Suprapubic skin (tissue), 4 donors: ENCODE data around the gene SERAC1.
"Not testable (repeated sequence)": the region's sequence is repeated elsewhere in the genome, so short reads cannot be mapped to it uniquely, and the experiment has no call there.

ENCODE experiments used
- EP300 ChIP-seq: sonication (generic); formaldehyde crosslinking; IDR thresholded peaks from one replicate; pipeline ENCODE4 v1.6.1; 2017; ENCODE audit warnings: antibody characterized with exemption
- POLR2A ChIP-seq, 2 donors: fragments of 450-650 bp; IDR thresholded peaks; one replicate each; pipeline ENCODE4 v1.6.1; 2017; ENCODE audit warnings: antibody characterized with exemption in 2 of 2, mild to moderate bottlenecking in 2 of 2, moderate library complexity in 2 of 2
- POLR2AphosphoS5 ChIP-seq, 3 donors: sonication (generic); formaldehyde crosslinking; IDR thresholded peaks; one replicate each; pipeline ENCODE4 v1.6.1; 2017; ENCODE audit warnings: antibody characterized with exemption in 3 of 3
- TF ChIP-seq, protein P1 (sequence below), 2 donors: fragments of 200-600 bp in 1 of 2; fragments of 450-650 bp in 1 of 2; sonication (generic) in 1 of 2; IDR thresholded peaks; one replicate each; pipeline ENCODE4 v1.5.1; 2016 to 2019; ENCODE audit warnings: antibody characterized with exemption in 2 of 2, mild to moderate bottlenecking in 1 of 2, moderate library complexity in 1 of 2

DNA sequence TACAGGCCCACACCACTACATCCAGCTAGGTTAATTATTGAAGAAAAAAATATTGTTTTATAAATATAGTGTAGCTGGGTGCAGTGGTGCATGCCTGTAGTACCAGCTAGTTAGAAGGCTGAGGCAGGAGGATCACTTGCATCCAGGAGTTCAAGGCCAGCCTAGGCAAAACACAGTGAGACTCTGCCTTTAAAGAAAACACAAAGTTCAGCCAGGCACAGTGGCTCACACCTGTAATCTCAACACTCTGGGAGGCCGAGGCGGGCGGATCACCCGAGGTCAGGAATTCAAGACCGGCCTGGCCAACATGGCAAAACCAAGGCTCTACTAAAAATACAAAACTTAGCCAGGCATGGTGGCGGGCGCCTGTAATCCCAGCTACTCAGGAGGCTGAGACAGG lies 16.0 kb downstream of the SERAC1 start:
- TF ChIP-seq, protein P1, sequence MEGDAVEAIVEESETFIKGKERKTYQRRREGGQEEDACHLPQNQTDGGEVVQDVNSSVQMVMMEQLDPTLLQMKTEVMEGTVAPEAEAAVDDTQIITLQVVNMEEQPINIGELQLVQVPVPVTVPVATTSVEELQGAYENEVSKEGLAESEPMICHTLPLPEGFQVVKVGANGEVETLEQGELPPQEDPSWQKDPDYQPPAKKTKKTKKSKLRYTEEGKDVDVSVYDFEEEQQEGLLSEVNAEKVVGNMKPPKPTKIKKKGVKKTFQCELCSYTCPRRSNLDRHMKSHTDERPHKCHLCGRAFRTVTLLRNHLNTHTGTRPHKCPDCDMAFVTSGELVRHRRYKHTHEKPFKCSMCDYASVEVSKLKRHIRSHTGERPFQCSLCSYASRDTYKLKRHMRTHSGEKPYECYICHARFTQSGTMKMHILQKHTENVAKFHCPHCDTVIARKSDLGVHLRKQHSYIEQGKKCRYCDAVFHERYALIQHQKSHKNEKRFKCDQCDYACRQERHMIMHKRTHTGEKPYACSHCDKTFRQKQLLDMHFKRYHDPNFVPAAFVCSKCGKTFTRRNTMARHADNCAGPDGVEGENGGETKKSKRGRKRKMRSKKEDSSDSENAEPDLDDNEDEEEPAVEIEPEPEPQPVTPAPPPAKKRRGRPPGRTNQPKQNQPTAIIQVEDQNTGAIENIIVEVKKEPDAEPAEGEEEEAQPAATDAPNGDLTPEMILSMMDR (IDR thresholded peaks at IDR 0.05) = not testable (repeated sequence)
- TF ChIP-seq POLR2A (IDR thresholded peaks at IDR 0.05); POLR2AphosphoS5 (IDR thresholded peaks at IDR 0.05); EP300: not testable (repeated sequence)
